MCF 10A (cell line): ENCODE data around the gene MME. TPM values are rescaled to one million over a fixed set of nuclear protein-coding genes. Genes with fewer than 3 reads are reported as not detected.
A peak's percentile ranks its signal among the peaks of the same experiment; 100 is the strongest.

Experiments
- BruUV-seq: library from RNA; stranded (reverse); fragments of 400-500 nt; replicated peaks from 2 replicates; lab custom pipeline; 2021; lab: Mats Ljungman, UMichigan
- CTCF ChIA-PET: fragments of 300-600 bp; sonication (Branson Sonifier 250); formaldehyde crosslinking; extraction: SDS; loops from one replicate; lab custom pipeline; 2021; ENCODE audit warnings: antibody characterized with exemption, inconsistent platforms; lab: Yijun Ruan, JAX
- POLR2A ChIA-PET: fragments of 300-600, 350-650 bp; sonication (Branson Sonifier 250); formaldehyde crosslinking; extraction: SDS; loops from one replicate; lab custom pipeline; 2020; ENCODE audit warnings: antibody characterized with exemption, inconsistent platforms; lab: Yijun Ruan, JAX
- DNase-seq: peaks from one replicate; pipeline ENCODE4 v3.0.0-alpha.2; 2018; ENCODE audit not compliant: unreplicated experiment
- H3K27ac Mint-ChIP-seq: one replicate; pipeline ENCODE4 v1.8.0; 2022; ENCODE audit warnings: mild to moderate bottlenecking, low read depth, mixed read lengths; ENCODE audit not compliant: unreplicated experiment
- H3K27me3 Mint-ChIP-seq: one replicate; pipeline ENCODE4 v1.8.0; 2022; ENCODE audit warnings: mixed read lengths; ENCODE audit not compliant: insufficient read depth, unreplicated experiment
- H3K36me3 Mint-ChIP-seq: one replicate; pipeline ENCODE4 v1.8.0; 2022; ENCODE audit warnings: mild to moderate bottlenecking, moderate library complexity, mixed read lengths; ENCODE audit not compliant: insufficient read depth, unreplicated experiment
- H3K4me1 Mint-ChIP-seq: one replicate; pipeline ENCODE4 v1.8.0; 2022; ENCODE audit warnings: mixed read lengths; ENCODE audit not compliant: insufficient read depth, unreplicated experiment
- H3K4me3 Mint-ChIP-seq: one replicate; pipeline ENCODE4 v1.8.0; 2022; ENCODE audit warnings: mild to moderate bottlenecking, moderate library complexity, mixed read lengths; ENCODE audit not compliant: unreplicated experiment
- H3K9me3 Mint-ChIP-seq: one replicate; pipeline ENCODE4 v1.8.0; 2022; ENCODE audit warnings: mixed read lengths; ENCODE audit not compliant: unreplicated experiment
- intact Hi-C: fragments of 100-400 bp; cut with micrococcal nuclease; formaldehyde crosslinking; loops from 2 replicates; pipeline ENCODE4 v1.14.1; 2022
- total RNA-seq: library from RNA; stranded (reverse); gene quantifications from 2 replicates; pipeline ENCODE4 v1.2.3, GENCODE V29; 2022
- TF ChIP-seq, protein P1 (sequence below): fragments of 200-600 bp; IDR thresholded peaks from one replicate; pipeline ENCODE4 v1.8.0; 2022; ENCODE audit warnings: antibody characterized with exemption, mild to moderate bottlenecking; ENCODE audit not compliant: unreplicated experiment

Gene MME
- total RNA-seq, 1 experiment from 2014 or later = 26.3 TPM

DNA sequence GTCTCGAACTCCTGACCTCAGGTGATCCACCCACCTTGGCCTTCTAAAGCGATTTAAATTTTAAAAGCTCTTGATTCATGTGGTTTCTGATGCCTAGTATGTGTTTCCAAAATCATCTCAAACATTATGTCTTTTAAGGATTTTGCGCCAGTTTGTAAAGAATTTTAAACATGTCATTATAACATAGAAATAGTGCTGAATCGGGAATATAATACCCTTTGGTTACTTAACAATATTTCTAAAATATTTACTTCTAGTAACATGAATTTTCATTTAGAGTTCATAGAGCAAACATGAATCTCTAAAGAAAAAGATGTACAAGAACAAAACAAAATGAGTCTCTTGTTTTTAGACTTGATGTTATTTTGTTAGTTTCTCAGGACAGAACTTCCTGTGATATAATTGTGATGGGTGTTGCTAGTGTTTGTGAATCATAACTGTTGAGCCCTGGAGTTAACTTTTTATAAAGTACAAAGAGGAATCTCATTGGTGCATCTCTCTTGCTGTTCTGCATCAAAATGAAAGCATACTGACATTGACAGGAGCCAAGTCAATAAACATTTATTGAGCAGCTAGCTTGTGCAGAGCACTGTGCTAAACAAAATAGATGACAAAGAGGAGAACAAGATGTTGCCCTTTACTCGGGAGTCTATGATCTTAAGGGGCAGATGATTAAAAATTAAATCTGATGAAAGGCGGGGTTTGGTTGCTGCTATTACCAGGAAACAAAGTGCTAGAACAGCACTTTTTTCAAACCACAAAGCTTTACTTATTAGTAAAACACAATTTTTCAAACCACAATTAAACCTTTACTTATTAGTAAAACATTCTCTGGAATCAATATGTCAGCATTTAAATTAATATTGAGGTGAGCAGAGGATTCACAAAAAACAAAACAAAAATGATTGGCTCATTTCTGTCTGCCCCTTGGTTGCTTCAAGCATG lies 73.4 kb downstream of the MME start:
- POLR2A ChIA-PET = no interaction called here
- Mint-ChIP-seq H3K9me3 (no peaks in the 10 kb centered on the region), H3K36me3 (peaks cover 33% of the 10 kb centered on the region), H3K4me1 (no peaks in the 10 kb centered on the region), H3K4me3 (no peak overlapping the region), H3K27ac (no peak overlapping the region), H3K27me3 (no peaks in the 10 kb centered on the region)
- CTCF ChIA-PET = interaction anchor here (0.5 to 0.8 kb wide), 4 partner anchors 8 to 396 kb away, joined by 3 read pairs; no protein-coding TSS in a partner anchor
- no TSS peak for BruUV-seq
- TF ChIP-seq, protein P1, sequence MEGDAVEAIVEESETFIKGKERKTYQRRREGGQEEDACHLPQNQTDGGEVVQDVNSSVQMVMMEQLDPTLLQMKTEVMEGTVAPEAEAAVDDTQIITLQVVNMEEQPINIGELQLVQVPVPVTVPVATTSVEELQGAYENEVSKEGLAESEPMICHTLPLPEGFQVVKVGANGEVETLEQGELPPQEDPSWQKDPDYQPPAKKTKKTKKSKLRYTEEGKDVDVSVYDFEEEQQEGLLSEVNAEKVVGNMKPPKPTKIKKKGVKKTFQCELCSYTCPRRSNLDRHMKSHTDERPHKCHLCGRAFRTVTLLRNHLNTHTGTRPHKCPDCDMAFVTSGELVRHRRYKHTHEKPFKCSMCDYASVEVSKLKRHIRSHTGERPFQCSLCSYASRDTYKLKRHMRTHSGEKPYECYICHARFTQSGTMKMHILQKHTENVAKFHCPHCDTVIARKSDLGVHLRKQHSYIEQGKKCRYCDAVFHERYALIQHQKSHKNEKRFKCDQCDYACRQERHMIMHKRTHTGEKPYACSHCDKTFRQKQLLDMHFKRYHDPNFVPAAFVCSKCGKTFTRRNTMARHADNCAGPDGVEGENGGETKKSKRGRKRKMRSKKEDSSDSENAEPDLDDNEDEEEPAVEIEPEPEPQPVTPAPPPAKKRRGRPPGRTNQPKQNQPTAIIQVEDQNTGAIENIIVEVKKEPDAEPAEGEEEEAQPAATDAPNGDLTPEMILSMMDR = no peak
- intact Hi-C loops = no loop called here
- no peak for DNase-seq

GRCh38 chr3:155154255-155154654 lies 74.1 kb downstream of the MME start:
- no peaks in the 10 kb centered on the region for H3K4me1 Mint-ChIP-seq
- DNase-seq = no peak
- TF ChIP-seq, protein P1 = no peak
- no peak overlapping the region for H3K4me3 Mint-ChIP-seq
- intact Hi-C loops = no loop called here
- POLR2A ChIA-PET = no interaction called here
- BruUV-seq = no TSS peak
- H3K36me3 Mint-ChIP-seq = peaks cover 33% of the 10 kb centered on the region
- no peaks in the 10 kb centered on the region for H3K9me3 Mint-ChIP-seq
- no peaks in the 10 kb centered on the region for H3K27me3 Mint-ChIP-seq
- H3K27ac Mint-ChIP-seq = no peak overlapping the region
- CTCF ChIA-PET = interaction anchor here (0.5 to 0.8 kb wide), 2 partner anchors 9 to 22 kb away, joined by 3 read pairs; no protein-coding TSS in a partner anchor

DNA sequence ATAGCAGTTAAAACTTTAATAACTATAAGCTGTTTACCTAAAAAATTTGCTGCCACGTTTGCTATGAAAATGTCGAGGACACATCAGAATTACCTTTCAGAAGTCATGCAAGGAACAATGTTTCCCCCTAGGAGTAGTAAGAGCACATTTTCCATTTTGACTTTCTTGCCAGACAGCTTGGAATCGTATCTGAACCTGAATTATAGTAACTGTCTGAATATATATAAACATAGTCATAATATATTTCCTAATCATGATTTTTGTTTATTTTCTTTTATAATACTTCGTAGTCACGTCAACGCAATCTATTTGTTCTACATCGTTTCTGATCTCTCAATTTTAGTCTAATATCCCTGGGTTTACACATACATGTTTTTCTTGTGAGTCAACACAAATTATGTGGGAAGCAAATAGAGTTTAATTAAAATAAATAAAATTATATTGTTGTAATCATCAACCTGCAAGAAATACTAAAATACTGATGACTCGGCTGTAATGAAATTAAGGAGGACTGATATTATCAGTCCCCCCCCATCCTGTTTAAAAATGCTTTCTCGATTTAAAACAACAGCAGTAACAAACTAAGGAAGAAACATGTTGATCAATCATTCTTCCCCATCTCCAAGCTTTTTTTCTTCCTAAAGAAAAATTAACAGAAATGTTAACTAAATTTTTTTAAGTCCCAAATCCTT lies 78.4 kb downstream of the MME start:
- H3K36me3 Mint-ChIP-seq = peaks cover 10% of the 10 kb centered on the region
- ChIA-PET POLR2A (interaction anchor here (0.7 kb wide), 1 partner anchor 1754 kb away, joined by 3 read pairs; no protein-coding TSS in a partner anchor), CTCF (interaction anchor here (0.9 kb wide), 1 partner anchor 163 kb away, joined by 4 read pairs; no protein-coding TSS in a partner anchor)
- intact Hi-C loops = no loop called here
- DNase-seq = peak; percentile 51
- no peak overlapping the region for H3K4me3 Mint-ChIP-seq
- H3K27ac Mint-ChIP-seq = no peak overlapping the region
- H3K9me3 Mint-ChIP-seq = no peaks in the 10 kb centered on the region
- H3K4me1 Mint-ChIP-seq = no peaks in the 10 kb centered on the region
- no peaks in the 10 kb centered on the region for H3K27me3 Mint-ChIP-seq
- no TSS peak for BruUV-seq
- TF ChIP-seq, protein P1 = no peak

DNA sequence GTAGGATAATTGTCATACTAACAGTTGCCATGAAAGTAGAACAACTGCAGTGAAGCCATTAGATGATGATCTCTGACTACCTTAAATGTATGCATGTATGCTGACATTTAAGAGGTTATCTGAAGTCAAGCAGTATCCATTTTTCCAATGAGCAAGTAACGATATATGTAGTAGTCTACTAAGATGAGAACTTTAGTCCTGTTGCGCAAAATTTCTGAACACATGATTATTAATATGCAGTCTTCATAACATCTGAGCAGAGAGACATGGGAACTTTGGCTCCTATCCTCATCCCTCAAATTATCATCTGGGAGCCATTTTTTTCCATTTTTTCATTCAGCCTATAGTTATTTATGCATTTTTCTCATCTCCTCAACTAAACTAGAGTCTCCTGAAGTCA lies 79.2 kb downstream of the MME start:
- CTCF ChIA-PET = interaction anchor here (0.9 kb wide), 1 partner anchor 162 kb away, joined by 4 read pairs; no protein-coding TSS in a partner anchor
- TF ChIP-seq, protein P1 = no peak
- POLR2A ChIA-PET = interaction anchor here (0.7 to 1.4 kb wide), 2 partner anchors 9 to 1755 kb away, joined by 3 to 5 read pairs; no protein-coding TSS in a partner anchor
- Mint-ChIP-seq H3K27ac (no peak overlapping the region), H3K36me3 (peaks cover 10% of the 10 kb centered on the region), H3K4me1 (no peaks in the 10 kb centered on the region), H3K27me3 (no peaks in the 10 kb centered on the region), H3K4me3 (no peak overlapping the region), H3K9me3 (no peaks in the 10 kb centered on the region)
- intact Hi-C loops = no loop called here
- no TSS peak for BruUV-seq
- DNase-seq = no peak
